ENCODE data around the gene TBC1D22B. TPM values are rescaled to one million over a fixed set of nuclear protein-coding genes. Genes with fewer than 3 reads are reported as not detected.

The TBC1D22B gene
- total and polyA plus RNA-seq, 9 of the 15 experiments (the other 6 are each of a cell fraction or from before 2014, with no cell fraction given) = 4.8 to 24.2 (median 13.5) TPM

DNA sequence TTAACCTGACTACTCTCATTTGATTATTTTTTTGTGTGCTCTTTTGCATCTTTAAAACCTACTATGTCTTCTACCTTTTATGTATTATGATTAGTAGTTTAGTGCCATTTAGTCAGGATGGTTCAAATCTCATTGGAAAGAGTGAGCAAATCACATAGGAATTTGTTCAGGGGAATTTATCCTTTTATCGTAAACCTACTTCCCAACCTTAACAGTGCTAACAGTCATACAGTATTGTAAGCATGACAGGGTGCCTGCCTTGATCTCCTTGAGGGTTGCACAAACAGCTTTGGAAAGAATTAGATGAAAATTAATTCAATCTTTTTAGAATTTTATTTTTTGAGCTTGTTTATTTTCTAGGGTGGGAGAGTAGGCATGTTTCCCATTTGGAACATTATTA is 114.5 kb downstream of the TBC1D22B start:
- TF ChIP-seq XRCC3 (IDR thresholded peaks at IDR 0.05) (no peak), ZNF217 (CRISPR knock-in tag; IDR thresholded peaks at IDR 0.05) (no peak), MCM5 (IDR thresholded peaks at IDR 0.05; ENCODE audit: low read depth) (no peak), SRSF7 (optimal IDR thresholded peaks at IDR 0.05; ENCODE audit: low read depth, low read length) (no peak), PHTF2 (CRISPR knock-in tag; IDR thresholded peaks at IDR 0.05) (no peak), ILF3 (IDR thresholded peaks at IDR 0.05; ENCODE audit: borderline replicate concordance) (no peak), FOXK2 (conservative IDR thresholded peaks at IDR 0.05 in 1 of 2, IDR thresholded peaks at IDR 0.05 in 1 of 2; ENCODE audit: low read depth in 2 of 2) (no peak)
- TF ChIP-seq, protein P1, sequence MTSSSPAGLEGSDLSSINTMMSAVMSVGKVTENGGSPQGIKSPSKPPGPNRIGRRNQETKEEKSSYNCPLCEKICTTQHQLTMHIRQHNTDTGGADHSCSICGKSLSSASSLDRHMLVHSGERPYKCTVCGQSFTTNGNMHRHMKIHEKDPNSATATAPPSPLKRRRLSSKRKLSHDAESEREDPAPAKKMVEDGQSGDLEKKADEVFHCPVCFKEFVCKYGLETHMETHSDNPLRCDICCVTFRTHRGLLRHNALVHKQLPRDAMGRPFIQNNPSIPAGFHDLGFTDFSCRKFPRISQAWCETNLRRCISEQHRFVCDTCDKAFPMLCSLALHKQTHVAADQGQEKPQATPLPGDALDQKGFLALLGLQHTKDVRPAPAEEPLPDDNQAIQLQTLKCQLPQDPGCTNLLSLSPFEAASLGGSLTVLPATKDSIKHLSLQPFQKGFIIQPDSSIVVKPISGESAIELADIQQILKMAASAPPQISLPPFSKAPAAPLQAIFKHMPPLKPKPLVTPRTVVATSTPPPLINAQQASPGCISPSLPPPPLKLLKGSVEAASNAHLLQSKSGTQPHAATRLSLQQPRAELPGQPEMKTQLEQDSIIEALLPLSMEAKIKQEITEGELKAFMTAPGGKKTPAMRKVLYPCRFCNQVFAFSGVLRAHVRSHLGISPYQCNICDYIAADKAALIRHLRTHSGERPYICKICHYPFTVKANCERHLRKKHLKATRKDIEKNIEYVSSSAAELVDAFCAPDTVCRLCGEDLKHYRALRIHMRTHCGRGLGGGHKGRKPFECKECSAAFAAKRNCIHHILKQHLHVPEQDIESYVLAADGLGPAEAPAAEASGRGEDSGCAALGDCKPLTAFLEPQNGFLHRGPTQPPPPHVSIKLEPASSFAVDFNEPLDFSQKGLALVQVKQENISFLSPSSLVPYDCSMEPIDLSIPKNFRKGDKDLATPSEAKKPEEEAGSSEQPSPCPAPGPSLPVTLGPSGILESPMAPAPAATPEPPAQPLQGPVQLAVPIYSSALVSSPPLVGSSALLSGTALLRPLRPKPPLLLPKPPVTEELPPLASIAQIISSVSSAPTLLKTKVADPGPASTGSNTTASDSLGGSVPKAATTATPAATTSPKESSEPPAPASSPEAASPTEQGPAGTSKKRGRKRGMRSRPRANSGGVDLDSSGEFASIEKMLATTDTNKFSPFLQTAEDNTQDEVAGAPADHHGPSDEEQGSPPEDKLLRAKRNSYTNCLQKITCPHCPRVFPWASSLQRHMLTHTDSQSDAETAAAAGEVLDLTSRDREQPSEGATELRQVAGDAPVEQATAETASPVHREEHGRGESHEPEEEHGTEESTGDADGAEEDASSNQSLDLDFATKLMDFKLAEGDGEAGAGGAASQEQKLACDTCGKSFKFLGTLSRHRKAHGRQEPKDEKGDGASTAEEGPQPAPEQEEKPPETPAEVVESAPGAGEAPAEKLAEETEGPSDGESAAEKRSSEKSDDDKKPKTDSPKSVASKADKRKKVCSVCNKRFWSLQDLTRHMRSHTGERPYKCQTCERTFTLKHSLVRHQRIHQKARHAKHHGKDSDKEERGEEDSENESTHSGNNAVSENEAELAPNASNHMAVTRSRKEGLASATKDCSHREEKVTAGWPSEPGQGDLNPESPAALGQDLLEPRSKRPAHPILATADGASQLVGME (CRISPR knock-in tag; IDR thresholded peaks at IDR 0.05) = no peak
- intact Hi-C loops (cut with micrococcal nuclease) (no loop called here), in situ Hi-C loops (cut with MboI) (loop anchor here (25.0 kb wide), 1 partner anchor 1115 kb away; no protein-coding TSS in a partner anchor)
- no peak for FAIRE-seq
- no peak for DNase-seq (ENCODE audit: extremely low read depth in 1 of 4, low spot score in 3 of 4)
- H3K4me1 ChIP-seq (replicated peaks in 1 of 2; ENCODE audit: control insufficient read depth in 2 of 2, insufficient read depth in 2 of 2, low read length in 2 of 2) = no peaks in the 10 kb centered on the region
- H3K27ac ChIP-seq (ENCODE audit: extremely low read depth, low read depth, low read length) = no peak overlapping the region
- H3K79me2 ChIP-seq (ENCODE audit: control insufficient read depth, insufficient read depth, low read length) = no peaks in the 10 kb centered on the region
- H3K9me3 ChIP-seq (replicated peaks; ENCODE audit: control insufficient read depth, insufficient read depth, low read depth, low read length) = no peaks in the 10 kb centered on the region
- CTCF ChIA-PET (ENCODE audit: low intra/inter-chr PET ratio) = interaction anchor here (1.1 kb wide), 1 partner anchor 9 kb away, joined by 3 read pairs; no protein-coding TSS in a partner anchor
- no peaks in the 10 kb centered on the region for H3K9me1 ChIP-seq (ENCODE audit: control insufficient read depth, insufficient read depth, low read length)
- no TSS peak for BruUV-seq (replicated peaks)
- no peaks in the 10 kb centered on the region; the same call in 1 of the 2 replicates for H4K20me1 ChIP-seq (replicated peaks; ENCODE audit: control insufficient read depth, insufficient read depth, low read length)
- no peak overlapping the region for H3K9ac ChIP-seq (ENCODE audit: insufficient read depth in 1 of 2, low read depth in 2 of 2, low read length in 2 of 2)
- no peak overlapping the region for H3K4me3 ChIP-seq
- no peak for ATAC-seq
- no peak overlapping the region for H3K4me2 ChIP-seq (ENCODE audit: insufficient read depth, low read length)
- no peak overlapping the region for H2AFZ ChIP-seq (ENCODE audit: low read depth, low read length)
- POLR2A ChIA-PET = interaction anchor here (0.5 to 1.4 kb wide), 5 partner anchors 13 to 559 kb away, joined by 3 to 5 read pairs (median 4); partner anchors contain the start of gene CMTR1
- H3K27me3 ChIP-seq (ENCODE audit: control insufficient read depth in 2 of 2, insufficient read depth in 2 of 2, low read length in 2 of 2) = no peaks in the 10 kb centered on the region
- WGBS (ENCODE audit: insufficient coverage, low coverage, missing lambda C conversion rate) = 93% methylated on average over 1 of the region's 1 CpG
- H3K36me3 ChIP-seq (ENCODE audit: control insufficient read depth, insufficient read depth, low read length) = peaks cover 88% of the 10 kb centered on the region
